IMR-90 (cell line): Measurements from ENCODE around the gene PHAX. TPM values are rescaled to one million over a fixed set of nuclear protein-coding genes. Genes with fewer than 3 reads are reported as not detected.

Source experiments
- ATAC-seq: fragments of 200-7000 bp; cut with Tn5 transposase; 2 replicates; pipeline ENCODE4 v1.9.1; 2020; ENCODE audit warnings: low read depth, mild to moderate bottlenecking, moderate library complexity
- BruUV-seq: library from RNA; stranded (reverse); fragments of 400-500 nt; replicated peaks from 2 replicates; lab custom pipeline; 2021; lab: Mats Ljungman, UMichigan
- CTCF ChIA-PET: fragments of 300-600 bp; formaldehyde crosslinking; extraction: SDS; loops from one replicate; lab custom pipeline; 2021; ENCODE audit warnings: antibody characterized with exemption; lab: Yijun Ruan, JAX
- POLR2A ChIA-PET: fragments of 300-600 bp; sonication (Branson Sonifier 250); formaldehyde crosslinking; loops from one replicate; lab custom pipeline; 2022; ENCODE audit warnings: antibody characterized with exemption; ENCODE audit not compliant: unreplicated experiment; lab: Charles Lee
- DNase-seq: peaks from one replicate; pipeline ENCODE4 v3.0.0; 2013
- H2AFZ ChIP-seq: replicated peaks from 2 replicates; pipeline ENCODE3; 2013; ENCODE audit warnings: low read length, mild to moderate bottlenecking; ENCODE audit not compliant: poor library complexity
- H2AK5ac ChIP-seq: 2 replicates; pipeline ENCODE4 v1.6.1; 2013; ENCODE audit warnings: low read depth, low read length, inconsistent platforms
- H2AK9ac ChIP-seq: replicated peaks from 2 replicates; pipeline ENCODE3; 2013; ENCODE audit warnings: mild to moderate bottlenecking, low read depth, low read length, moderate library complexity; ENCODE audit not compliant: poor library complexity
- H2BK120ac ChIP-seq: 2 replicates; pipeline ENCODE4 v1.6.1; 2013; ENCODE audit warnings: low read depth, low read length, inconsistent platforms
- H2BK15ac ChIP-seq: 3 replicates; pipeline ENCODE4 v1.6.1; 2013; ENCODE audit warnings: low read depth, low read length, inconsistent platforms
- H2BK20ac ChIP-seq: 2 replicates; pipeline ENCODE4 v1.6.1; 2013; ENCODE audit warnings: low read depth, mild to moderate bottlenecking, inconsistent platforms, low read length, moderate library complexity
- H2BK5ac ChIP-seq: 2 replicates; pipeline ENCODE4 v1.6.1; 2013; ENCODE audit warnings: mild to moderate bottlenecking, low read depth, low read length, inconsistent platforms; ENCODE audit not compliant: poor library complexity, severe bottlenecking
- H3K14ac ChIP-seq: replicated peaks from 2 replicates; pipeline ENCODE4 v1.6.1; 2013; ENCODE audit warnings: low read depth, low read length, inconsistent platforms
- H3K18ac ChIP-seq: 2 replicates; pipeline ENCODE4 v1.6.1; 2013; ENCODE audit warnings: low read depth, low read length, control low read depth
- H3K23ac ChIP-seq: 2 replicates; pipeline ENCODE4 v1.6.1; 2013; ENCODE audit warnings: low read depth, low read length, inconsistent platforms
- H3K27ac ChIP-seq: 2 replicates; pipeline ENCODE4 v1.5.1; 2013; ENCODE audit warnings: mild to moderate bottlenecking, control low read depth, low read length; ENCODE audit not compliant: insufficient read depth
- H3K27me3 ChIP-seq: 2 replicates; pipeline ENCODE4 v1.6.1; 2013; ENCODE audit warnings: low read length; ENCODE audit not compliant: control insufficient read depth, insufficient read depth
- H3K36me3 ChIP-seq: 2 replicates; pipeline ENCODE4 v1.6.1; 2013; ENCODE audit warnings: low read length, mixed read lengths; ENCODE audit not compliant: control insufficient read depth, insufficient read depth
- H3K4ac ChIP-seq: 2 replicates; pipeline ENCODE4 v1.6.1; 2013; ENCODE audit warnings: low read depth, low read length, inconsistent platforms
- H3K4me1 ChIP-seq: 2 replicates; pipeline ENCODE4 v1.6.1; 2013; ENCODE audit warnings: low read length, mixed read lengths; ENCODE audit not compliant: control insufficient read depth, insufficient read depth
- H3K4me2 ChIP-seq: 2 replicates; pipeline ENCODE4 v1.6.1; 2013; ENCODE audit warnings: low read depth, mild to moderate bottlenecking, control low read depth, low read length, moderate library complexity
- H3K4me3 ChIP-seq: 2 replicates; pipeline ENCODE4 v1.5.1; 2013; ENCODE audit warnings: low read depth, mild to moderate bottlenecking, control low read depth, low read length, moderate library complexity; ENCODE audit not compliant: insufficient read depth
- H3K56ac ChIP-seq: 2 replicates; pipeline ENCODE4 v1.6.1; 2013; ENCODE audit warnings: low read length, inconsistent platforms; ENCODE audit not compliant: insufficient read depth; ENCODE audit errors: extremely low read depth
- H3K79me1 ChIP-seq, 2 experiments: 2 replicates each; pipeline ENCODE4 v1.6.1; 2013; ENCODE audit warnings: low read length in 2 of 2, inconsistent platforms in 1 of 2, low read depth in 1 of 2
- H3K9ac ChIP-seq: 2 replicates; pipeline ENCODE4 v1.6.1; 2013; ENCODE audit warnings: low read depth, low read length, control low read depth
- H3K9me1 ChIP-seq: 2 replicates; pipeline ENCODE4 v1.6.1; 2013; ENCODE audit warnings: low read length, inconsistent platforms; ENCODE audit not compliant: insufficient read depth
- H3K9me3 ChIP-seq: 2 replicates; pipeline ENCODE4 v1.6.1; 2013; ENCODE audit warnings: low read length; ENCODE audit not compliant: control insufficient read depth, insufficient read depth
- H4K20me1 ChIP-seq: 2 replicates; pipeline ENCODE4 v1.6.1; 2013; ENCODE audit warnings: low read length, inconsistent platforms; ENCODE audit not compliant: insufficient read depth
- H4K5ac ChIP-seq: 2 replicates; pipeline ENCODE4 v1.6.1; 2013; ENCODE audit warnings: mild to moderate bottlenecking, low read depth, low read length, control low read depth
- H4K8ac ChIP-seq, 2 experiments: 2 replicates each; pipeline ENCODE4 v1.6.1; 2013; ENCODE audit warnings: low read depth in 2 of 2, low read length in 2 of 2, control low read depth in 1 of 2, inconsistent platforms in 1 of 2
- H4K91ac ChIP-seq: 2 replicates; pipeline ENCODE4 v1.6.1; 2013; ENCODE audit warnings: low read depth, low read length, inconsistent platforms; ENCODE audit not compliant: insufficient read depth
- MAFK ChIP-seq: IDR thresholded peaks from 2 replicates; pipeline ENCODE4 v1.6.1; 2012; ENCODE audit warnings: low read depth, low read length, improper control_type of control experiment
- NFE2L2 ChIP-seq: fragments of 150-350 bp; IDR thresholded peaks from 2 replicates; pipeline ENCODE4 v1.6.1; 2016; ENCODE audit warnings: low read depth, mild to moderate bottlenecking, low read length
- RAD21 ChIP-seq: IDR thresholded peaks from 2 replicates; pipeline ENCODE4 v1.6.1; 2012; ENCODE audit warnings: low read length, improper control_type of control experiment
- SMC3 ChIP-seq: fragments of 150-350 bp; IDR thresholded peaks from 2 replicates; pipeline ENCODE4 v1.6.1; 2016; ENCODE audit warnings: low read depth, mild to moderate bottlenecking, antibody characterized with exemption, low read length, moderate library complexity
- WGBS, 2 experiments: methylation state at CpG; one replicate each; pipeline versions ENCODE4 v1.1.5 to v1.1.7; 2013; ENCODE audit warnings: missing lambda C conversion rate in 2 of 2; ENCODE audit not compliant: insufficient read length in 1 of 2; ENCODE audit errors: extremely low coverage in 2 of 2; 5-methylcytosine and 5-hydroxymethylcytosine counted together
- dilution Hi-C: fragments of 300-500 bp; cut with HindIII; formaldehyde crosslinking; loops from one replicate; pipeline ENCODE4 v1.14.3; 2018; ENCODE audit warnings: low sequenced_read_pairs; ENCODE audit not compliant: unreplicated experiment
- in situ Hi-C: fragments of 300-500 bp; cut with MboI; formaldehyde crosslinking; loops from 3 replicates; pipeline ENCODE4 v1.14.3; 2019; ENCODE audit warnings: low sequenced_read_pairs, inconsistent platforms, mixed read lengths
- intact Hi-C: fragments of 100-400 bp; cut with micrococcal nuclease; formaldehyde crosslinking; loops from 2 replicates; pipeline ENCODE4 v1.10.0; 2022
- polyA plus RNA-seq, 3 experiments: library from polyadenylated mRNA; depleted of rRNA; stranded (reverse); fragments of >200 nt; gene quantifications; 2 replicates each; pipeline ENCODE4 v1.2.3, GENCODE V29; 2012; ENCODE audit warnings: low replicate concordance in 1 of 3
- total RNA-seq: library from RNA; depleted of rRNA; stranded (reverse); fragments of >200 nt; gene quantifications from 2 replicates; pipeline ENCODE4 v1.2.3, GENCODE V29; 2012
- TF ChIP-seq, protein P1 (sequence below): conservative IDR thresholded peaks from 2 replicates; pipeline ENCODE4 v1.5.1; 2012; ENCODE audit warnings: mild to moderate bottlenecking, low read depth, low read length, improper control_type of control experiment
- TF ChIP-seq, protein P2 (sequence below): fragments of 150-350 bp; IDR thresholded peaks from 2 replicates; pipeline ENCODE4 v1.6.1; 2016; ENCODE audit warnings: low read depth, mild to moderate bottlenecking, low read length, moderate library complexity, borderline replicate concordance
- TF ChIP-seq, protein P3 (sequence below): fragments of 150-350 bp; IDR thresholded peaks from 2 replicates; pipeline ENCODE4 v1.6.1; 2017; ENCODE audit warnings: mild to moderate bottlenecking, antibody characterized with exemption, low read length, low read depth

Gene PHAX
- total and polyA plus RNA-seq, 2 of the 4 experiments (the other 2 are of a cell fraction), result 32.5 to 46.4 TPM

DNA sequence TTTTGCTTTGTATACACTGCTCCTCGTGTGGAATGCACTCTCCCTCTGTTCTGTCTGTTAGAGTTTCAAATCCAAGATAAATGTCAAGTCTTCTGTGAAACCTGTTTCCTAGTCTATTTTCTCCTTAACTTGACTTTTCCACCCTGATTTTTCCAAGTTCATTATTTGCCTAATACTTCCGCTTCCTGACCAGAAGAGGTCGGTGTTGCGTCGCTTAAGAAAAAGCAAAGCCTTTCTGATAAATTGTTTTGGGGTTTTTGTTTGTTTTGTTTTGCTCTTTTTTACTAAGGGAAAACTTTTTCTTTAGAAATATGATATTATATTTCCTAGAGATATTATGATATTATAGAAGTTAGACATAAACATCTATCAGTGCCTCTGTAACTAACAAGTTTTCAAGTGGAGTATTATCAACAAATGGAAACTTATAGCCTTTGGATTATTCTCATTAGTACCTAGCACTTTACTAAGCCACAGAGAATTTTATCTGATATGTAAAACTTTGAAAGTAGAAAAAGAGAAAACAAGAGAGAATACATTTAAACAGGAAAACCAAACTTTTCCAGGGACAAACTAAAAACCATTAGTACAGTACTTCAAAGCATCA lies 55.8 kb downstream of the PHAX start:
- CTCF ChIA-PET, result interaction anchor here (0.7 to 0.9 kb wide), 2 partner anchors 146 to 152 kb away, joined by 3 read pairs; no protein-coding TSS in a partner anchor
- no peak overlapping the region for H3K4me2 ChIP-seq
- TF ChIP-seq, protein P1, sequence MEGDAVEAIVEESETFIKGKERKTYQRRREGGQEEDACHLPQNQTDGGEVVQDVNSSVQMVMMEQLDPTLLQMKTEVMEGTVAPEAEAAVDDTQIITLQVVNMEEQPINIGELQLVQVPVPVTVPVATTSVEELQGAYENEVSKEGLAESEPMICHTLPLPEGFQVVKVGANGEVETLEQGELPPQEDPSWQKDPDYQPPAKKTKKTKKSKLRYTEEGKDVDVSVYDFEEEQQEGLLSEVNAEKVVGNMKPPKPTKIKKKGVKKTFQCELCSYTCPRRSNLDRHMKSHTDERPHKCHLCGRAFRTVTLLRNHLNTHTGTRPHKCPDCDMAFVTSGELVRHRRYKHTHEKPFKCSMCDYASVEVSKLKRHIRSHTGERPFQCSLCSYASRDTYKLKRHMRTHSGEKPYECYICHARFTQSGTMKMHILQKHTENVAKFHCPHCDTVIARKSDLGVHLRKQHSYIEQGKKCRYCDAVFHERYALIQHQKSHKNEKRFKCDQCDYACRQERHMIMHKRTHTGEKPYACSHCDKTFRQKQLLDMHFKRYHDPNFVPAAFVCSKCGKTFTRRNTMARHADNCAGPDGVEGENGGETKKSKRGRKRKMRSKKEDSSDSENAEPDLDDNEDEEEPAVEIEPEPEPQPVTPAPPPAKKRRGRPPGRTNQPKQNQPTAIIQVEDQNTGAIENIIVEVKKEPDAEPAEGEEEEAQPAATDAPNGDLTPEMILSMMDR, result peak; percentile 94
- peak; percentile 73 for TF ChIP-seq SMC3
- no peak for TF ChIP-seq NFE2L2
- TF ChIP-seq, protein P2, sequence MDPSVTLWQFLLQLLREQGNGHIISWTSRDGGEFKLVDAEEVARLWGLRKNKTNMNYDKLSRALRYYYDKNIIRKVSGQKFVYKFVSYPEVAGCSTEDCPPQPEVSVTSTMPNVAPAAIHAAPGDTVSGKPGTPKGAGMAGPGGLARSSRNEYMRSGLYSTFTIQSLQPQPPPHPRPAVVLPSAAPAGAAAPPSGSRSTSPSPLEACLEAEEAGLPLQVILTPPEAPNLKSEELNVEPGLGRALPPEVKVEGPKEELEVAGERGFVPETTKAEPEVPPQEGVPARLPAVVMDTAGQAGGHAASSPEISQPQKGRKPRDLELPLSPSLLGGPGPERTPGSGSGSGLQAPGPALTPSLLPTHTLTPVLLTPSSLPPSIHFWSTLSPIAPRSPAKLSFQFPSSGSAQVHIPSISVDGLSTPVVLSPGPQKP, result no peak
- TF ChIP-seq, protein P3, sequence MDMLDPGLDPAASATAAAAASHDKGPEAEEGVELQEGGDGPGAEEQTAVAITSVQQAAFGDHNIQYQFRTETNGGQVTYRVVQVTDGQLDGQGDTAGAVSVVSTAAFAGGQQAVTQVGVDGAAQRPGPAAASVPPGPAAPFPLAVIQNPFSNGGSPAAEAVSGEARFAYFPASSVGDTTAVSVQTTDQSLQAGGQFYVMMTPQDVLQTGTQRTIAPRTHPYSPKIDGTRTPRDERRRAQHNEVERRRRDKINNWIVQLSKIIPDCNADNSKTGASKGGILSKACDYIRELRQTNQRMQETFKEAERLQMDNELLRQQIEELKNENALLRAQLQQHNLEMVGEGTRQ, result no peak
- peak; percentile 84 for TF ChIP-seq RAD21
- TF ChIP-seq MAFK, result no peak
- H3K4me3 ChIP-seq, result no peak overlapping the region
- H2AK5ac ChIP-seq, result no peak overlapping the region
- no peak overlapping the region for H2BK5ac ChIP-seq
- no peak overlapping the region for H3K9ac ChIP-seq
- H2BK120ac ChIP-seq, result no peak overlapping the region
- H3K79me1 ChIP-seq, result no peaks in the 10 kb centered on the region
- no peak overlapping the region for H2AFZ ChIP-seq
- dilution Hi-C loops (loop anchor here (25.0 kb wide), 1 partner anchor 131 kb away; the partner anchor contains the start of gene LMNB1), intact Hi-C loops (loop anchor here (1.0 to 10.0 kb wide), 5 partner anchors 124 to 836 kb away; no protein-coding TSS in a partner anchor), in situ Hi-C loops (no loop called here)
- H3K4me1 ChIP-seq, result no peaks in the 10 kb centered on the region
- no peak overlapping the region for H2AK9ac ChIP-seq
- no peak overlapping the region for H3K4ac ChIP-seq
- no peak overlapping the region for H4K91ac ChIP-seq
- no peaks in the 10 kb centered on the region for H3K36me3 ChIP-seq
- BruUV-seq, result no TSS peak
- no peak overlapping the region for H4K5ac ChIP-seq
- H3K27ac ChIP-seq, result no peak overlapping the region
- H3K14ac ChIP-seq, result no peak overlapping the region
- H4K20me1 ChIP-seq, result no peaks in the 10 kb centered on the region
- peak; percentile 57 for DNase-seq
- no peak overlapping the region for H3K18ac ChIP-seq
- no peak overlapping the region for H2BK20ac ChIP-seq
- no peak overlapping the region for H3K23ac ChIP-seq
- peak; percentile 44; the same call in 1 of the 2 replicates for ATAC-seq
- H3K9me3 ChIP-seq, result no peaks in the 10 kb centered on the region
- no peak overlapping the region for H4K8ac ChIP-seq
- no peak overlapping the region for H2BK15ac ChIP-seq
- no peak overlapping the region for H3K56ac ChIP-seq
- POLR2A ChIA-PET, result no interaction called here
- no CpG with 5 or more reads among the region's 5 CpGs for WGBS, 2 experiments
- no peaks in the 10 kb centered on the region for H3K9me1 ChIP-seq
- H3K27me3 ChIP-seq, result no peaks in the 10 kb centered on the region
